ENCODE results near the gene PVRIG.

- TF ChIP-seq CTCF (IDR thresholded peaks at IDR 0.05; ENCODE audit: low read depth, low read length) (no peak), MAX (IDR thresholded peaks at IDR 0.05; ENCODE audit: low read depth, low read length) (no peak), POLR2A (IDR thresholded peaks at IDR 0.05; ENCODE audit: extremely low read depth, insufficient read length) (no peak)
Measured at GRCh38 chr7:100248483-100248882, 28.7 kb downstream of the PVRIG start.

Measured in NB4 (cell line).